ENCODE data around the gene LRRK1.

DNA sequence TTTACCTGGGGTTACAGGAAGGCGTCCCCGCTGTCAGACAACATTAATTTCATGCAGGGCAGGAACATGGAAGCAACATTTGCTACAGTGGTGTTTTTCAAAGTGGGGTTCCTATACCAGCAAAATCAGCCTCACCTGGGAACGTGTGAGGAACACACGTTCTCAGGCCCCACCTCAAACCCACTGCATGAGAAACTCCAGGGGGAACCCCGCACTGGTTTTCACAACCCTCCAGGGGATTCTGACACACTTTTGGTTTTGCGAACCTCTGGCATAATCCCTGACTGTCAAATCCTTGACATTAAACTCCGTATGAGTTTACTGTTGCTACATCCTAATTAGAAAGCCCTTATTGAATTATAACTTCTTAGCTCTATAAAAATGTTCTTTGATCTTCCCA, 127.7 kb downstream of the LRRK1 start:
- TF ChIP-seq EZH2 (IDR thresholded peaks at IDR 0.05) (no peak), POLR2AphosphoS5 (IDR thresholded peaks at IDR 0.05; ENCODE audit: borderline replicate concordance, low read depth, low read length) (no peak), FOXP2 (optimal IDR thresholded peaks at IDR 0.05; ENCODE audit: control extremely low read depth, extremely low read length, insufficient read depth) (no peak)

All from SK-N-MC (cell line).